Hepatocyte (in vitro differentiated cells): ENCODE data around the gene JUNB. TPM values are rescaled to one million over a fixed set of nuclear protein-coding genes. Genes with fewer than 3 reads are reported as not detected.

Experiments used
- DNase-seq: peaks from one replicate; pipeline ENCODE4 v3.0.0-alpha.2; 2016; ENCODE audit warnings: low spot score
- H2AFZ ChIP-seq: fragments of 200-600 bp; sonication (generic); 2 replicates; pipeline ENCODE4 v1.6.0; 2016; ENCODE audit warnings: antibody characterized with exemption, mild to moderate bottlenecking
- H3K27ac ChIP-seq: fragments of 200-600 bp; sonication (generic); 2 replicates; pipeline ENCODE4 v1.5.1; 2016; ENCODE audit warnings: mild to moderate bottlenecking
- H3K27me3 ChIP-seq: fragments of 200-600 bp; sonication (generic); 2 replicates; pipeline ENCODE4 v1.6.1; 2016
- H3K36me3 ChIP-seq: fragments of 200-600 bp; sonication (generic); replicated peaks from 2 replicates; pipeline ENCODE4 v1.5.1; 2016; ENCODE audit warnings: low read depth; ENCODE audit not compliant: insufficient read depth
- H3K4me1 ChIP-seq: fragments of 200-600 bp; sonication (generic); 2 replicates; pipeline ENCODE4 v1.5.1; 2016; ENCODE audit warnings: mild to moderate bottlenecking, moderate library complexity; ENCODE audit not compliant: insufficient read depth
- H3K4me2 ChIP-seq: fragments of 200-600 bp; sonication (generic); 2 replicates; pipeline ENCODE4 v1.6.0; 2016
- H3K4me3 ChIP-seq: fragments of 200-600 bp; sonication (generic); 2 replicates; pipeline ENCODE4 v1.5.1; 2016; ENCODE audit warnings: mild to moderate bottlenecking
- H3K79me2 ChIP-seq: fragments of 200-600 bp; sonication (generic); 2 replicates; pipeline ENCODE4 v1.6.0; 2017; ENCODE audit warnings: mild to moderate bottlenecking
- H3K9me2 ChIP-seq: fragments of 200-600 bp; sonication (generic); replicated peaks from 2 replicates; pipeline ENCODE4 v1.6.0; 2017; ENCODE audit warnings: mild to moderate bottlenecking; ENCODE audit not compliant: insufficient read depth
- H3K9me3 ChIP-seq: fragments of 200-600 bp; sonication (generic); 2 replicates; pipeline ENCODE4 v1.5.1; 2016; ENCODE audit warnings: low read depth, mild to moderate bottlenecking
- H4K20me1 ChIP-seq: fragments of 200-600 bp; sonication (generic); 2 replicates; pipeline ENCODE4 v1.6.0; 2016; ENCODE audit warnings: mild to moderate bottlenecking; ENCODE audit not compliant: insufficient read depth, poor library complexity, severe bottlenecking
- EZH2 ChIP-seq: fragments of 200-600 bp; sonication (generic); IDR thresholded peaks from 2 replicates; pipeline ENCODE4 v1.6.1; 2016; ENCODE audit warnings: antibody characterized with exemption, mild to moderate bottlenecking, borderline replicate concordance
- EZH2phosphoT487 ChIP-seq: fragments of 200-600 bp; sonication (generic); IDR thresholded peaks from one replicate; pipeline ENCODE4 v1.6.1; 2018; ENCODE audit warnings: antibody characterized with exemption, mild to moderate bottlenecking, low read depth, moderate library complexity; ENCODE audit not compliant: unreplicated experiment, severe bottlenecking
- WGBS: methylation state at CpG from one replicate; pipeline ENCODE4 v1.1.6; 2016; ENCODE audit warnings: low lambda C conversion rate; ENCODE audit errors: missing lambda C conversion rate; 5-methylcytosine and 5-hydroxymethylcytosine counted together
- polyA plus RNA-seq: library from polyadenylated mRNA; unstranded; fragments of >200 nt; fragmentation: Nextera tagmentation; extraction: Ambion mirVana; gene quantifications from 2 replicates; pipeline ENCODE4 v1.2.1, GENCODE V29; 2016
- total RNA-seq: library from RNA; depleted of rRNA; stranded (reverse); fragments of >200 nt; gene quantifications from 2 replicates; pipeline ENCODE4 v1.2.3, GENCODE V29; 2014
- TF ChIP-seq, protein P1 (sequence below): fragments of 200-600 bp; sonication (generic); IDR thresholded peaks from 2 replicates; pipeline ENCODE4 v1.5.1; 2016; ENCODE audit warnings: antibody characterized with exemption, mild to moderate bottlenecking; ENCODE audit not compliant: poor library complexity

The JUNB gene
- total and polyA plus RNA-seq, 2 experiments from 2014 or later = 399 to 539 TPM

DNA sequence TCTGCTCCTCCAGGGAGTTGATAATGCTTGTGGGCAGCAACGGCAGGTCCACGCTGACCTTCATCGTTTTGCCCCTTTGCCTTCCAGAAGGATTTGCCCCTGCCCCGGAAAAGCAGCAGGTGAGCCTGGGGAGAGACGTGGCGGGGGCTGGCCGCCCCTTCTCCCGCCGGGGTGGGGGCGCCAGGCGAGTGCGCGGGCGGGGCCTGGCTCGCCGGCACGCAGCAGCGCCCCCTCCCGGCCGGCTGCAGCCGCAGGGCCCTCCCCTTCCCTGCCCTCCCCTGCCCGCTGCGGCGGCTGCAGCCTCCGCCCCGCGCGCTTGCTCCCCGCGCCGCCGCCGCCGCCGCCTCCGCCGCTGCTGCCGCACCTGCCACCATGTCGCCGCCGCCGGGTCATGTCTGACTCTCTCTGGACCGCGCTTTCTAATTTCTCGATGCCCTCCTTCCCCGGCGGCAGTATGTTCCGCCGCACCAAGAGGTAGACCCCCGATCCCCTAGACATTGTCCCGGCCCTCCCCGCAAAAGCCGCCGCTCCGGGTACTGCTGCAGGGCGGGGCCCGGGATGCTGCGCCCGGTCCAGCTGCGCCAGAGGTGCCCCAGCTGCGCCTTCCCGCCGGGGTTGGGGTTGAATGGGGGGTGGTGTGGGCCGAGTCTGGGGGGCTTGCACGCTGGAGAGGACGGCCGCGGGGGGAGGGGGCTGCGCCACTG lies 47.0 kb downstream of the JUNB start, which contains the start of gene MAST1:
Gene MAST1 (plus strand): TSS at position 334 of the 704 bp plus-strand sequence. CDS start 58 bp downstream, at position 392.
- H2AFZ ChIP-seq = peak within 1 kb of the TSS; percentile 26
- H3K27ac ChIP-seq = no peak within 1 kb of the TSS
- H4K20me1 ChIP-seq = no peaks in the 10 kb centered on the region
- peak within 1 kb of the TSS; percentile 45 for H3K4me3 ChIP-seq
- H3K4me1 ChIP-seq = no peaks in the 10 kb centered on the region
- no peaks in the 10 kb centered on the region for H3K36me3 ChIP-seq
- TF ChIP-seq, protein P1, sequence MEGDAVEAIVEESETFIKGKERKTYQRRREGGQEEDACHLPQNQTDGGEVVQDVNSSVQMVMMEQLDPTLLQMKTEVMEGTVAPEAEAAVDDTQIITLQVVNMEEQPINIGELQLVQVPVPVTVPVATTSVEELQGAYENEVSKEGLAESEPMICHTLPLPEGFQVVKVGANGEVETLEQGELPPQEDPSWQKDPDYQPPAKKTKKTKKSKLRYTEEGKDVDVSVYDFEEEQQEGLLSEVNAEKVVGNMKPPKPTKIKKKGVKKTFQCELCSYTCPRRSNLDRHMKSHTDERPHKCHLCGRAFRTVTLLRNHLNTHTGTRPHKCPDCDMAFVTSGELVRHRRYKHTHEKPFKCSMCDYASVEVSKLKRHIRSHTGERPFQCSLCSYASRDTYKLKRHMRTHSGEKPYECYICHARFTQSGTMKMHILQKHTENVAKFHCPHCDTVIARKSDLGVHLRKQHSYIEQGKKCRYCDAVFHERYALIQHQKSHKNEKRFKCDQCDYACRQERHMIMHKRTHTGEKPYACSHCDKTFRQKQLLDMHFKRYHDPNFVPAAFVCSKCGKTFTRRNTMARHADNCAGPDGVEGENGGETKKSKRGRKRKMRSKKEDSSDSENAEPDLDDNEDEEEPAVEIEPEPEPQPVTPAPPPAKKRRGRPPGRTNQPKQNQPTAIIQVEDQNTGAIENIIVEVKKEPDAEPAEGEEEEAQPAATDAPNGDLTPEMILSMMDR = peak; percentile 39
- TF ChIP-seq EZH2 (peak; percentile 83), EZH2phosphoT487 (no peak)
- H3K79me2 ChIP-seq = no peaks in the 10 kb centered on the region
- H3K4me2 ChIP-seq = peak within 1 kb of the TSS; percentile 91
- 1% methylated on average over 16 of the region's 69 CpGs for whole genome bisulfite sequencing
- H3K9me3 ChIP-seq = no peaks in the 10 kb centered on the region
- DNase-seq = peak; percentile 83
- peaks cover 83% of the 10 kb centered on the region for H3K27me3 ChIP-seq
- no peaks in the 10 kb centered on the region for H3K9me2 ChIP-seq

GRCh38 chr19:12838886-12839756 lies 47.8 kb downstream of the JUNB start:
- no peak overlapping the region for H3K4me3 ChIP-seq
- H4K20me1 ChIP-seq = no peaks in the 10 kb centered on the region
- no peak overlapping the region for H3K27ac ChIP-seq
- H3K79me2 ChIP-seq = no peaks in the 10 kb centered on the region
- peak overlapping the region; percentile 91 for H3K4me2 ChIP-seq
- peak overlapping the region; percentile 26 for H2AFZ ChIP-seq
- H3K36me3 ChIP-seq = no peaks in the 10 kb centered on the region
- H3K4me1 ChIP-seq = no peaks in the 10 kb centered on the region
- no peaks in the 10 kb centered on the region for H3K9me2 ChIP-seq
- TF ChIP-seq, protein P1 = no peak
- TF ChIP-seq EZH2 = no peak
- no peak for TF ChIP-seq EZH2phosphoT487
- no peaks in the 10 kb centered on the region for H3K9me3 ChIP-seq
- WGBS = 68% methylated on average over 8 of the region's 21 CpGs
- peaks cover 77% of the 10 kb centered on the region for H3K27me3 ChIP-seq
- no peak for DNase-seq

DNA sequence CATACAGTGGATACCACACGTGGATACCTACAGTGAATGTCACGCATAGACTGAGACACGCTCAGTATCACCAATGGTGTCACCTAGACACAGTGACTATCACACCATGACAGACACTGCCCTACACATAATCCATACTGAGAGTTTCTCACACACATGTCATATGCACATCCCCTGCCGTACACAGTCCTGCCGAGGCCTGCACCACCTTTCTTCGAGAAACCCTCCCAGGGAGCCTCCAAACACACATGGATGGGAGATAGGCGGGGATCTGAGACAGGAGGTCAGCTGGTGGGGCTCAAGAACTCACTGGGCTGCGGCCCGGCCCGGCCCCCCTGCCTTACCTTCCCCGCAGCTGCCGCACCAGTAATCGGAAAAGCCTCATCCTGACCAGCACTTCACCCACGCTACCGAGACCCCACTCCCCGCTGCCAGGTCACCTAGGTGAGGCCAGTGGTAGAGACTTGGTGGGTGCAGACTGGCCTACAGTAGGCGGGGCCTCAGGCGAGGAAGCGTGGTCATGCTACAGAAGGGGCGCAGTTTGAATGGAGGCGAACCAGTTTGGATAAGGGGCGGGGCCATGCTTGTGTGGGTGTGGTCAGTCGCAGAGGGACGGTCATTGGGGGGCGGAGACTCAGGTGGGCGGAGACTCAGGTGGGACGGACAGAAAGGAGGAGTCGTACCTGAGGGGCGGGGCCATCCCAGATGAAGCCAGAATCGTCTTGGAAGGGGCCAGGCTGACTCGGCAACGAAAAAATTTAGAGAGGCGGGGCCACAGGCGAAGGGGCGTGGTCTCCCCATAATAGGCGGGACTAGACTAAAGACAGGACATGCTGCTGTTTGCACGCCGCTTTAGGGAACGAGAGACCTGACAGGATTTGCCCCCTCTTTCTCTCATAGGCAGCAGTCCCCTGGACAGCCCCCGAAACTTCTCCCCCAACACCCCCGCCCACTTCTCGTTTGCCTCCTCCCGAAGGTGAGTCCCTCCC lies 49.1 kb downstream of the JUNB start:
- no peaks in the 10 kb centered on the region for H3K9me3 ChIP-seq
- no peak overlapping the region for H2AFZ ChIP-seq
- TF ChIP-seq EZH2phosphoT487 (no peak), EZH2 (no peak)
- TF ChIP-seq, protein P1 = no peak
- no peaks in the 10 kb centered on the region for H3K36me3 ChIP-seq
- WGBS = 37% methylated on average over 36 of the region's 43 CpGs
- peaks cover 64% of the 10 kb centered on the region for H3K27me3 ChIP-seq
- peak overlapping the region; percentile 77 for H3K4me2 ChIP-seq
- H3K27ac ChIP-seq = no peak overlapping the region
- H3K9me2 ChIP-seq = no peaks in the 10 kb centered on the region
- no peak overlapping the region for H3K4me3 ChIP-seq
- peak; percentile 79 for DNase-seq
- no peaks in the 10 kb centered on the region for H4K20me1 ChIP-seq
- no peaks in the 10 kb centered on the region for H3K4me1 ChIP-seq
- H3K79me2 ChIP-seq = no peaks in the 10 kb centered on the region
